CD4-positive, alpha-beta memory T cell (primary cell): Measurements from ENCODE around the gene AK1. TPM values are rescaled to one million over a fixed set of nuclear protein-coding genes. Genes with fewer than 3 reads are reported as not detected.

ENCODE experiments used
- CTCF ChIA-PET: fragments of 350-600 bp; sonication (Branson Sonifier 250); formaldehyde crosslinking; loops from one replicate; lab custom pipeline; 2021; ENCODE audit warnings: inconsistent platforms; ENCODE audit not compliant: partially characterized antibody; lab: Charles Lee
- POLR2A ChIA-PET: fragments of 350-600 bp; sonication (Branson Sonifier 250); formaldehyde crosslinking; loops from one replicate; lab custom pipeline; 2021; ENCODE audit not compliant: partially characterized antibody; lab: Charles Lee
- DNase-seq, 5 donors: peaks; one replicate each; pipeline versions ENCODE4 v3.0.0 to v3.0.0-alpha.2; 2020 to 2022; ENCODE audit warnings: mixed read lengths in 1 of 5
- H3K27ac ChIP-seq: one replicate; pipeline ENCODE4 v1.7.0; 2013; ENCODE audit warnings: low read depth, low read length
- H3K27me3 ChIP-seq: 2 replicates; pipeline ENCODE4 v1.7.0; 2013; ENCODE audit warnings: mild to moderate bottlenecking, low read length, moderate library complexity; ENCODE audit not compliant: insufficient read depth
- H3K36me3 ChIP-seq: 2 replicates; pipeline ENCODE4 v1.7.0; 2013; ENCODE audit warnings: mild to moderate bottlenecking, low read length, moderate library complexity; ENCODE audit not compliant: insufficient read depth
- H3K4me1 ChIP-seq: 2 replicates; pipeline ENCODE4 v1.7.0; 2013; ENCODE audit warnings: mild to moderate bottlenecking, low read length, moderate library complexity; ENCODE audit not compliant: insufficient read depth
- H3K4me3 ChIP-seq, 2 donors: one replicate each; pipeline ENCODE4 v1.7.0; 2013; ENCODE audit warnings: low read length in 2 of 2, mild to moderate bottlenecking in 1 of 2
- H3K9me3 ChIP-seq, 2 donors: one replicate each; pipeline ENCODE4 v1.7.0; 2013; ENCODE audit warnings: low read length in 2 of 2, control low read depth in 1 of 2; ENCODE audit not compliant: control insufficient read depth in 1 of 2
- H3K27ac Mint-ChIP-seq, 7 donors: one replicate each; pipeline ENCODE4 v1.8.0; 2020 to 2021; ENCODE audit warnings: mixed read lengths in 7 of 7, mild to moderate bottlenecking in 6 of 7, inconsistent platforms in 3 of 7, moderate library complexity in 3 of 7
- H3K27me3 Mint-ChIP-seq, 2 donors: one replicate each; pipeline ENCODE4 v1.8.0; 2020 to 2021; ENCODE audit warnings: mixed read lengths in 2 of 2
- H3K36me3 Mint-ChIP-seq, 2 donors: one replicate each; pipeline ENCODE4 v1.8.0; 2020 to 2021; ENCODE audit warnings: mixed read lengths in 2 of 2, inconsistent platforms in 1 of 2, mild to moderate bottlenecking in 1 of 2
- H3K4me1 Mint-ChIP-seq, 4 donors: one replicate each; pipeline ENCODE4 v1.8.0; 2020 to 2021; ENCODE audit warnings: mixed read lengths in 4 of 4, mild to moderate bottlenecking in 1 of 4
- H3K4me3 Mint-ChIP-seq, 8 donors: one replicate each; pipeline ENCODE4 v1.8.0; 2020 to 2021; ENCODE audit warnings: mixed read lengths in 8 of 8, mild to moderate bottlenecking in 7 of 8, moderate library complexity in 6 of 8, inconsistent platforms in 3 of 8
- H3K9me3 Mint-ChIP-seq, 8 donors: one replicate each; pipeline ENCODE4 v1.8.0; 2020 to 2021; ENCODE audit warnings: mixed read lengths in 8 of 8, mild to moderate bottlenecking in 5 of 8, inconsistent platforms in 3 of 8, moderate library complexity in 1 of 8
- intact Hi-C: fragments of 100-400 bp; cut with micrococcal nuclease; formaldehyde crosslinking; loops from one replicate; pipeline ENCODE4 v1.15.1; 2023
- polyA plus RNA-seq, 2 donors: library from polyadenylated mRNA; unstranded; fragments of 300-500 nt; fragmentation: Illumina TruSeq; gene quantifications; one replicate each; pipeline ENCODE4 v1.2.3, GENCODE V29; 2021
- total RNA-seq, 2 experiments: library from RNA; stranded (reverse); gene quantifications; one replicate each; pipeline ENCODE4 v1.2.3, GENCODE V29; 2021

The AK1 gene
- total and polyA plus RNA-seq, 4 experiments from 2014 or later, result 0.53 to 62.7 (median 58.1) TPM; not detected in 1

- Histone ChIP-seq H3K27ac (peak overlapping the region; percentile 100), H3K4me1 (peaks cover 73% of the 10 kb centered on the region), H3K36me3 (no peaks in the 10 kb centered on the region), H3K9me3 (no peaks in the 10 kb centered on the region), H3K27me3 (no peaks in the 10 kb centered on the region), H3K4me3 (peak overlapping the region; percentile 82 to 85)
- Mint-ChIP-seq H3K36me3 (peaks cover 0 to 30% of the 10 kb centered on the region in 2 donors), H3K27ac (peak overlapping the region; percentile 98 to 100 (median 100)), H3K4me1 (peaks cover 16 to 66% (median 34%) of the 10 kb centered on the region in 4 donors), H3K4me3 (peak overlapping the region; percentile 86 to 99 (median 95)), H3K9me3 (no peaks in the 10 kb centered on the region), H3K27me3 (no peaks in the 10 kb centered on the region)
- intact Hi-C loops, result loop anchor here (2.0 kb wide), 2 partner anchors 22 to 118 kb away; partner anchors contain the start of gene CDK9
- ChIA-PET POLR2A (interaction anchor here (1.0 to 7.1 kb wide), 14 partner anchors 9 to 453 kb away, joined by 3 to 87 read pairs (median 5); partner anchors contain the start of genes CDK9, DPM2, FPGS and LRSAM1), CTCF (interaction anchor here (1.6 to 2.6 kb wide), 3 partner anchors 17 to 169 kb away, joined by 6 to 10 read pairs (median 6); partner anchors contain the start of gene TOR2A)
- no peak for DNase-seq
These were observed 27.1 kb upstream of the AK1 start for GRCh38 chr9:127904561-127905003.

- ChIA-PET POLR2A (interaction anchor here (0.6 to 7.1 kb wide), 16 partner anchors 12 to 453 kb away, joined by 3 to 87 read pairs (median 5); partner anchors contain the start of genes CDK9, DPM2, FPGS and LRSAM1), CTCF (interaction anchor here (1.6 to 2.6 kb wide), 3 partner anchors 17 to 169 kb away, joined by 6 to 10 read pairs (median 6); partner anchors contain the start of gene TOR2A)
- DNase-seq, result peak; percentile 49 to 82 (median 56)
- peak overlapping the region; percentile 100 for H3K27ac ChIP-seq
- peak overlapping the region; percentile 86 to 99 (median 95) for H3K4me3 Mint-ChIP-seq
- H3K36me3 ChIP-seq, result no peaks in the 10 kb centered on the region
- no peaks in the 10 kb centered on the region for H3K9me3 ChIP-seq
- peaks cover 0 to 29% of the 10 kb centered on the region in 2 donors for H3K36me3 Mint-ChIP-seq
- no peaks in the 10 kb centered on the region for H3K27me3 Mint-ChIP-seq
- peak overlapping the region; percentile 98 to 100 (median 100) for H3K27ac Mint-ChIP-seq
- peaks cover 16 to 66% (median 34%) of the 10 kb centered on the region in 4 donors for H3K4me1 Mint-ChIP-seq
- no peaks in the 10 kb centered on the region for H3K9me3 Mint-ChIP-seq
- H3K27me3 ChIP-seq, result no peaks in the 10 kb centered on the region
- H3K4me3 ChIP-seq, result peak overlapping the region; percentile 82 to 85
- intact Hi-C loops, result loop anchor here (2.0 kb wide), 3 partner anchors 13 to 117 kb away; partner anchors contain the start of genes CDK9 and ST6GALNAC4
- H3K4me1 ChIP-seq, result peaks cover 73% of the 10 kb centered on the region
These were observed 26.3 kb upstream of the AK1 start for GRCh38 chr9:127903557-127904475.

GRCh38 chr9:127899128-127899943, 21.9 kb upstream of the AK1 start, which contains the start of gene ST6GALNAC6:
Gene ST6GALNAC6, minus strand, starts transcription at chr9:127899603. Its CDS starts 1,622 bp downstream, at chr9:127897981.
- peak within 1 kb of the TSS; percentile 87 to 92 (median 90) for H3K4me3 Mint-ChIP-seq
- Histone ChIP-seq H3K4me3 (peak within 1 kb of the TSS; percentile 68 to 79), H3K9me3 (no peaks in the 10 kb centered on the region), H3K4me1 (peaks cover 58% of the 10 kb centered on the region), H3K27ac (peak within 1 kb of the TSS; percentile 60), H3K27me3 (no peaks in the 10 kb centered on the region), H3K36me3 (peaks cover 21% of the 10 kb centered on the region)
- DNase-seq, result peak; percentile 61 to 74 (median 63)
- H3K4me1 Mint-ChIP-seq, result peaks cover 12 to 59% (median 37%) of the 10 kb centered on the region in 4 donors
- CTCF ChIA-PET, result interaction anchor here (1.1 to 3.0 kb wide), 4 partner anchors 18 to 30 kb away, joined by 3 to 12 read pairs (median 6); partner anchors contain the start of gene ST6GALNAC4
- POLR2A ChIA-PET, result interaction anchor here (0.7 to 5.3 kb wide), 15 partner anchors 10 to 449 kb away, joined by 3 to 25 read pairs (median 4); partner anchors contain the start of genes SH2D3C, ST6GALNAC4 and TOR2A
- H3K27me3 Mint-ChIP-seq, result no peaks in the 10 kb centered on the region
- H3K27ac Mint-ChIP-seq, result peak within 1 kb of the TSS; percentile 47 to 91 (median 88)
- H3K9me3 Mint-ChIP-seq, result peaks cover 0 to 5% (median 0%) of the 10 kb centered on the region in 8 donors
- intact Hi-C loops, result no loop called here
- peaks cover 25 to 39% of the 10 kb centered on the region in 2 donors for H3K36me3 Mint-ChIP-seq

- H3K9me3 ChIP-seq, result no peaks in the 10 kb centered on the region
- ChIA-PET POLR2A (interaction anchor here (0.7 to 5.3 kb wide), 10 partner anchors 9 to 164 kb away, joined by 3 to 25 read pairs (median 4); partner anchors contain the start of genes SH2D3C, ST6GALNAC4 and TOR2A), CTCF (interaction anchor here (1.6 to 3.0 kb wide), 2 partner anchors 22 to 29 kb away, joined by 5 to 12 read pairs; no protein-coding TSS in a partner anchor)
- peak overlapping the region in 6 of 7 donors; percentile 53 to 91 (median 88) for H3K27ac Mint-ChIP-seq
- H3K27me3 ChIP-seq, result no peaks in the 10 kb centered on the region
- peaks cover 0 to 7% (median 0%) of the 10 kb centered on the region in 8 donors for H3K9me3 Mint-ChIP-seq
- peaks cover 8 to 58% (median 35%) of the 10 kb centered on the region in 4 donors for H3K4me1 Mint-ChIP-seq
- intact Hi-C loops, result no loop called here
- peak in 1 of 5 donors; percentile 49 for DNase-seq
- H3K36me3 ChIP-seq, result peaks cover 29% of the 10 kb centered on the region
- peak overlapping the region in 1 of 2 donors; percentile 68 for H3K4me3 ChIP-seq
- H3K27me3 Mint-ChIP-seq, result no peaks in the 10 kb centered on the region
- peak overlapping the region; percentile 86 to 92 (median 90) for H3K4me3 Mint-ChIP-seq
- H3K27ac ChIP-seq, result peak overlapping the region; percentile 60
- H3K4me1 ChIP-seq, result peaks cover 50% of the 10 kb centered on the region
- peaks cover 33 to 42% of the 10 kb centered on the region in 2 donors for H3K36me3 Mint-ChIP-seq
These were observed 21.1 kb upstream of the AK1 start for GRCh38 chr9:127898433-127899127.

GRCh38 chr9:127897193-127897692, 19.8 kb upstream of the AK1 start:
- Histone ChIP-seq H3K27ac (no peak overlapping the region), H3K9me3 (no peaks in the 10 kb centered on the region), H3K4me3 (no peak overlapping the region), H3K27me3 (no peaks in the 10 kb centered on the region), H3K36me3 (peaks cover 42% of the 10 kb centered on the region), H3K4me1 (peaks cover 40% of the 10 kb centered on the region)
- H3K9me3 Mint-ChIP-seq, result peaks cover 0 to 13% (median 0%) of the 10 kb centered on the region in 8 donors
- H3K4me3 Mint-ChIP-seq, result peak overlapping the region in 6 of 8 donors; percentile 7 to 57 (median 54)
- intact Hi-C loops, result no loop called here
- ChIA-PET CTCF (interaction anchor here (0.6 to 3.0 kb wide), 2 partner anchors 24 to 28 kb away, joined by 3 to 12 read pairs; no protein-coding TSS in a partner anchor), POLR2A (interaction anchor here (1.2 to 5.3 kb wide), 3 partner anchors 9 to 111 kb away, joined by 3 to 25 read pairs (median 4); partner anchors contain the start of genes CDK9 and ST6GALNAC4)
- peak overlapping the region in 3 of 7 donors; percentile 30 to 66 (median 53) for H3K27ac Mint-ChIP-seq
- no peak for DNase-seq
- H3K27me3 Mint-ChIP-seq, result no peaks in the 10 kb centered on the region
- peaks cover 46 to 52% of the 10 kb centered on the region in 2 donors for H3K36me3 Mint-ChIP-seq
- H3K4me1 Mint-ChIP-seq, result peaks cover 7 to 63% (median 32%) of the 10 kb centered on the region in 4 donors
